GM10248 (cell line): Measurements from ENCODE around the gene PDE6A.

Source experiments
- CTCF ChIA-PET: fragments of 300-600 bp; sonication (Branson Sonifier 250); formaldehyde crosslinking; extraction: SDS; loops from one replicate; lab custom pipeline; 2021; ENCODE audit warnings: antibody characterized with exemption; lab: Yijun Ruan, JAX
- POLR2A ChIA-PET: fragments of 350-650 bp; sonication (Branson Sonifier 250); formaldehyde crosslinking; extraction: SDS; loops from one replicate; lab custom pipeline; 2020; ENCODE audit warnings: antibody characterized with exemption; lab: Yijun Ruan, JAX
- DNase-seq: peaks from one replicate; pipeline ENCODE4 v3.0.0; 2012; ENCODE audit errors: extremely low spot score
- TF ChIP-seq, protein P1 (sequence below): IDR thresholded peaks from 2 replicates; pipeline ENCODE4 v1.5.1; 2012; ENCODE audit warnings: mild to moderate bottlenecking, low read depth; ENCODE audit errors: extremely low read depth, missing control alignments, control extremely low read depth

PDE6A gene

DNA sequence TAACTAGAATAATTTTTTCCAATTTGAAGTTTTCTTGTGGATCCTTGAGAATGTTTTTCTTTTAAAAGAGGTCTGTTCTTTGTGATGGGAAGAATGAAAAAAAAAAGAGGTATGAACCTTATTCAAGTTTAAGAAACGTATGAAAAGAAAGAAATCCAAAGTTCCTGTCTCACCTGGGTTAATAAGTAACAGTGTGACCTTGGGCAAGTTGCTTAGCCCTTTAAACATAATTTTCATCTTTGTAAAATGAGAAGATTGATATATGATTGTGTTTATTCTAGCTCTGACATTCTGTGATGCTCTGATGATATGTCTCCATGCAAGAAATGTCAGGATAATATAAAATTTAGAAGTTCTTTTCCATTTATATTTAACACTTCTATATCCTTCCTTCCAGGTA, 35.3 kb upstream of the PDE6A start:
- no peak for DNase-seq
- ChIA-PET POLR2A (no interaction called here), CTCF (interaction anchor here (1.2 to 2.6 kb wide), 4 partner anchors 11 to 361 kb away, joined by 3 to 13 read pairs (median 5); partner anchors contain the start of genes HMGXB3 and TIGD6)
- TF ChIP-seq, protein P1, sequence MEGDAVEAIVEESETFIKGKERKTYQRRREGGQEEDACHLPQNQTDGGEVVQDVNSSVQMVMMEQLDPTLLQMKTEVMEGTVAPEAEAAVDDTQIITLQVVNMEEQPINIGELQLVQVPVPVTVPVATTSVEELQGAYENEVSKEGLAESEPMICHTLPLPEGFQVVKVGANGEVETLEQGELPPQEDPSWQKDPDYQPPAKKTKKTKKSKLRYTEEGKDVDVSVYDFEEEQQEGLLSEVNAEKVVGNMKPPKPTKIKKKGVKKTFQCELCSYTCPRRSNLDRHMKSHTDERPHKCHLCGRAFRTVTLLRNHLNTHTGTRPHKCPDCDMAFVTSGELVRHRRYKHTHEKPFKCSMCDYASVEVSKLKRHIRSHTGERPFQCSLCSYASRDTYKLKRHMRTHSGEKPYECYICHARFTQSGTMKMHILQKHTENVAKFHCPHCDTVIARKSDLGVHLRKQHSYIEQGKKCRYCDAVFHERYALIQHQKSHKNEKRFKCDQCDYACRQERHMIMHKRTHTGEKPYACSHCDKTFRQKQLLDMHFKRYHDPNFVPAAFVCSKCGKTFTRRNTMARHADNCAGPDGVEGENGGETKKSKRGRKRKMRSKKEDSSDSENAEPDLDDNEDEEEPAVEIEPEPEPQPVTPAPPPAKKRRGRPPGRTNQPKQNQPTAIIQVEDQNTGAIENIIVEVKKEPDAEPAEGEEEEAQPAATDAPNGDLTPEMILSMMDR, result no peak

DNA sequence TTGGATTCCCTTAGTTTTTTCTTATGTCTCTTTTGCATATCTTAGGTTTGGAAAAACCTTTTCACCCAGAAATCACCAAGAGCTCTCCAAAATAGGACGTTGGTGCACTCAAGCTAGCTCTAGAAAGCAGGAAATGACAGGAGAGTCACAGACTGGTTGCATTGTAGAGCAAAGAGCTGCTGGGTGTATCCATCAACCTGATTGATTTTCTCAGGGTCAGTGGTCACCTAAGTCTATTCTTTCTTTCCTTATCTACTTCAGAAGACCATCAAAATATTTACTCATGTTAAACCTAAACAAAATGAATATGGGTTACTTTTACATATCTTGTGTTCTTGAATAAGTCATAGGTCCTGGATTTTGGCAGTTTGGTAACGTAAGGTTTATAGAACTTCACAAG, 30.8 kb upstream of the PDE6A start:
- ChIA-PET POLR2A (no interaction called here), CTCF (interaction anchor here (1.2 to 3.6 kb wide), 3 partner anchors 11 to 18 kb away, joined by 4 to 14 read pairs (median 4); no protein-coding TSS in a partner anchor)
- no peak for DNase-seq
- TF ChIP-seq, protein P1, result no peak

DNA sequence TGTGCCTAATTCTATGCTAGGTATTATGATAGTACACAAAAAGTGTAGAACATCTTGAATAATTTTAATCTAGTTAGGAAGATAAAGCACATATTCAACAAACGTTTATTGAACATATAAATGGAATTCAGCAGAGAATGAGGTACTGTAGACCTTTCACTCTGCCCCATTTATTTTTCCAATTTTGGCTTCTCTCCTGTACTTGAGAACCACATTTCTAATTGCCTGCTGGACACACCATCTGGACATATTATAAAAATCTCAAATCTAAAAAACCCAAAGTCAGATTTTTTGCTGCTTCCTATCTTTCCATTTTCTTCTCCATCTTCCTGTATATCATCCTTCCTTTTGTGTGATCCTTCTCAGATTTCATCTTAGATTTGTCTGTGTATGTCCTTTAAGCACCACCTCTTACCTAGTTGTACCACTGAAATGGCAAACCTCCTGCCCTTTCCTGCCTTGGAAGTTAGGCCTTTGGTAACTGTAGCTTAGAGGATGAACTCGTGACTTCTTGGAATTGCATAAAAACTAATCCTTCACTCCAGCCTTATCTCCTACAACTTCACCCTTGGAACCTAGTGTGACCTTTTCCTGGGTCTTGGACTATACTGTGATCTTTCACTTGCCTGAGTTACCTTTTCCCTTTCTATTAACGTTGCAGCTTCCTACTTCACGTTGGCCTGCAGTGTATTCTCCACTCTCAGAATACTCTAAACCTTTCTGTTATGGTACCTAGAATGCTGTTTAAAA, 24.8 kb upstream of the PDE6A start:
- no peak for DNase-seq
- CTCF ChIA-PET, result interaction anchor here (0.9 to 5.9 kb wide), 3 partner anchors 11 to 333 kb away, joined by 3 to 33 read pairs (median 3); partner anchors contain the start of gene SLC26A2
- TF ChIP-seq, protein P1, result no peak
- POLR2A ChIA-PET, result no interaction called here

DNA sequence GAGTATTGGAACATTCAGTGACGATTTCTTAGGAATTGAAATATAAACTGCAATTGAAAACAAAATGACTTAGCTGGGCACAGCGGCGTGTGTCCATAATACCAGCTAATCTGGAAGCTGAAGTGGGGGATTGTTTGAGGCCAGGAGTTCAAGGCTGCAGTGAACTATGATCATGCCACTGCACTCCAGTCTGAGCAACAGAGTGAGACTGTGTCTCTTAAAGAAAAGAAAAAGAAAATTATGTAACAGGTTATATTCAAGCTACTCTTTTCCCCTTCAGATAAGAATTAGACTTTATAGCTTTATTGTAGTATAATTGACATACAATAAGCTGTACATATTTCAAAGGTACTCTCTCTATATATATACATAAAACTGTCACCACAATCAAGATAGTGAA, 22.4 kb upstream of the PDE6A start:
- TF ChIP-seq, protein P1, result no peak
- DNase-seq, result no peak
- POLR2A ChIA-PET, result no interaction called here
- CTCF ChIA-PET, result interaction anchor here (1.0 to 5.9 kb wide), 6 partner anchors 8 to 327 kb away, joined by 3 to 33 read pairs (median 4); partner anchors contain the start of gene SLC26A2

DNA sequence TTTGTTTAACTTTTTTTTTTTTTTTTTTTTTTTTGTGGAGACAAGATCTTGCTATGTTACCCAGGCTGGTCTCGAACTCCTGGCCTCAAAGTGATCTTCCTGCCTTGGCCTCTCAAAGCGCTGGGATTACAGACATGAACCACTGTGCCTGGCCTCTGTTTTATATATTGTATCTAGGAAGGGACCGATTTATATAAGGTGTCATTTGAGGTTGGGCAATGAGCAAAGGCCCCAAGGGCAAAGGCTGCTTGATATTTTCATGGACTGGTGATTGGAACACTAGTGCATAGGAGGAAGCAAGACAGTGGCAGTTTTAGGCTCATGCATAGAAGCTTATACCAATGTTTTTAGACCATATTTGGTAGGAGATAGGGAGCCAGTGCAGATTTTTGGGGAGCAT, 19.1 kb upstream of the PDE6A start:
- POLR2A ChIA-PET, result interaction anchor here (0.5 kb wide), 1 partner anchor 167 kb away, joined by 3 read pairs; no protein-coding TSS in a partner anchor
- CTCF ChIA-PET, result interaction anchor here (1.4 to 7.7 kb wide), 4 partner anchors 8 to 130 kb away, joined by 4 to 46 read pairs (median 8); no protein-coding TSS in a partner anchor
- TF ChIP-seq, protein P1, result no peak
- no peak for DNase-seq

DNA sequence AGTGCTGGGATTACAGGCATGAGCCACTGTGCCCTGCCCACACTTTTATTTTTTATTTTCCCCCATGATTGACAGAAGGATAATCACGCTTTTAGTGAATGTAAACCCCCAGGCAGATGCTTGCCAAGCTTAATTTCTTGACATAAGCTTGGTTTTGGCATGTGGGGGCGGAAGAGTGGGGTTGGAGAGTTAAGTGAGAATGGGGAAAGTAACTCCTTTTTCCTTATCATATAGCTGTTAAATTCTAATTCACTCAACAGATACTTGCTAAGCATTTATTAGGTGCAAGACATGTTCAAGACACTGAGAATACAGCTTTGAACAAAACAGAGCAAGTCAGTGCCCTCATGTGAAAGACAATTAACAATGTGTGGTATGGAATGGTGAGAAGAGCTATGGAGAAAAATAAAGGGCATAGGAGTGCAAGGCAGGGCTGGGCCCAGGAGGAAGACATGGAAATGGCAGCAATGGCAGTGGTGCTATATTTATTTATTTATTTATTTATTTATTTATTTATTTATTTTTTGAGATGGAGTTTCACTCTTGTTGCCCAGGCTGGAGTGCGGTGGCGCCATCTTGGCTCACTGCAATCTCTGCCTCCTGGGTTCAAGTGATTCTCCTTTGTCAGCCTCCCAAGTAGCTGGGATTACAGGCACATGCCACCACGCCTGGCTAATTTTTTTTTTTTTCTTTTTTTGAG, 18.2 kb upstream of the PDE6A start:
- DNase-seq, result no peak
- ChIA-PET CTCF (interaction anchor here (0.6 to 7.7 kb wide), 16 partner anchors 9 to 523 kb away, joined by 3 to 46 read pairs (median 4); no protein-coding TSS in a partner anchor), POLR2A (interaction anchor here (0.7 kb wide), 1 partner anchor 118 kb away, joined by 3 read pairs; no protein-coding TSS in a partner anchor)
- TF ChIP-seq, protein P1, result no peak
